ENCODE data around the gene SPEF1.
A peak's percentile ranks its signal among the peaks of the same experiment; 100 is the strongest.

Gene SPEF1

GRCh38 chr20:3749087-3749688 lies 32.1 kb downstream of the SPEF1 start:
- Histone ChIP-seq H3K79me1 (ENCODE audit: low read depth, low read length) (no peaks in the 10 kb centered on the region), H2BK120ac (ENCODE audit: low read depth, low read length) (no peak overlapping the region), H3K4me2 (ENCODE audit: insufficient read depth, low read length, poor library complexity, severe bottlenecking) (peak overlapping the region; percentile 37), H3K23ac (ENCODE audit: low read depth, low read length, poor library complexity) (peak overlapping the region; percentile 52), H3K36me3 (replicated peaks in 1 of 2; ENCODE audit: control insufficient read depth in 2 of 2, insufficient read depth in 2 of 2, low read length in 2 of 2) (peaks cover 0 to 10% of the 10 kb centered on the region in 2 donors), H3K9me3 (replicated peaks in 1 of 2; ENCODE audit: control insufficient read depth in 2 of 2, insufficient read depth in 1 of 2, low read depth in 1 of 2, low read length in 2 of 2) (peaks cover 0 to 2% of the 10 kb centered on the region in 2 donors), H3K4me1 (ENCODE audit: control insufficient read depth in 2 of 2, insufficient read depth in 1 of 2, low read depth in 1 of 2, low read length in 2 of 2) (peaks cover 0 to 10% of the 10 kb centered on the region in 2 donors), H2BK15ac (ENCODE audit: low read length) (peak overlapping the region; percentile 77), H3K18ac (ENCODE audit: low read length) (peak overlapping the region; percentile 94), H3K4me3 (ENCODE audit: low read length in 2 of 2) (no peak overlapping the region), H3K27me3 (ENCODE audit: control insufficient read depth in 3 of 3, insufficient read depth in 3 of 3, low read depth in 1 of 3, low read length in 3 of 3) (peaks cover 12 to 73% (median 19%) of the 10 kb centered on the region in 3 experiments), H3K4ac (ENCODE audit: low read length) (peak overlapping the region; percentile 30), H2AFZ (ENCODE audit: low read length) (no peak overlapping the region), H3K14ac (ENCODE audit: low read length) (peak overlapping the region; percentile 9), H2BK12ac (ENCODE audit: low read length) (peak overlapping the region; percentile 30), H2AK5ac (ENCODE audit: low read depth, low read length) (peak overlapping the region; percentile 66), H3K27ac (replicated peaks; ENCODE audit: low read length) (no peak overlapping the region), H3K9ac (ENCODE audit: low read depth, low read length, poor library complexity) (peak overlapping the region; percentile 89), H2BK5ac (ENCODE audit: low read length) (no peak overlapping the region), H4K8ac (ENCODE audit: low read depth, low read length) (peak overlapping the region; percentile 93), H4K91ac (ENCODE audit: low read depth, low read length, poor library complexity) (no peak overlapping the region)
- DNase-seq (ENCODE audit: low spot score): no peak
- no CpG with 5 or more reads among the region's 24 CpGs for WGBS, 2 donors (ENCODE audit: extremely low coverage in 2 of 2, insufficient read length in 2 of 2, insufficient replicate concordance in 1 of 2)

GRCh38 chr20:3748073-3748472 lies 33.2 kb downstream of the SPEF1 start:
- Histone ChIP-seq H3K23ac (ENCODE audit: low read depth, low read length, poor library complexity) (no peak overlapping the region), H3K4me1 (ENCODE audit: control insufficient read depth in 2 of 2, insufficient read depth in 1 of 2, low read depth in 1 of 2, low read length in 2 of 2) (peaks cover 0 to 10% of the 10 kb centered on the region in 2 donors), H3K18ac (ENCODE audit: low read length) (no peak overlapping the region), H3K79me1 (ENCODE audit: low read depth, low read length) (no peaks in the 10 kb centered on the region), H2BK120ac (ENCODE audit: low read depth, low read length) (no peak overlapping the region), H2BK5ac (ENCODE audit: low read length) (no peak overlapping the region), H3K27ac (replicated peaks; ENCODE audit: low read length) (no peak overlapping the region), H4K91ac (ENCODE audit: low read depth, low read length, poor library complexity) (no peak overlapping the region), H3K4me3 (ENCODE audit: low read length in 2 of 2) (no peak overlapping the region), H3K27me3 (ENCODE audit: control insufficient read depth in 3 of 3, insufficient read depth in 3 of 3, low read depth in 1 of 3, low read length in 3 of 3) (peaks cover 12 to 76% (median 27%) of the 10 kb centered on the region in 3 experiments), H3K9me3 (replicated peaks in 1 of 2; ENCODE audit: control insufficient read depth in 2 of 2, insufficient read depth in 1 of 2, low read depth in 1 of 2, low read length in 2 of 2) (peaks cover 0 to 2% of the 10 kb centered on the region in 2 donors), H2AK5ac (ENCODE audit: low read depth, low read length) (peak overlapping the region; percentile 38), H2BK12ac (ENCODE audit: low read length) (no peak overlapping the region), H3K14ac (ENCODE audit: low read length) (peak overlapping the region; percentile 91), H3K4me2 (ENCODE audit: insufficient read depth, low read length, poor library complexity, severe bottlenecking) (no peak overlapping the region), H3K4ac (ENCODE audit: low read length) (no peak overlapping the region), H3K36me3 (replicated peaks in 1 of 2; ENCODE audit: control insufficient read depth in 2 of 2, insufficient read depth in 2 of 2, low read length in 2 of 2) (peaks cover 0 to 10% of the 10 kb centered on the region in 2 donors), H2BK15ac (ENCODE audit: low read length) (no peak overlapping the region), H4K8ac (ENCODE audit: low read depth, low read length) (peak overlapping the region; percentile 17), H3K9ac (ENCODE audit: low read depth, low read length, poor library complexity) (no peak overlapping the region), H2AFZ (ENCODE audit: low read length) (no peak overlapping the region)
- no peak for DNase-seq (ENCODE audit: low spot score)
- WGBS, 2 donors (ENCODE audit: extremely low coverage in 2 of 2, insufficient read length in 2 of 2, insufficient replicate concordance in 1 of 2): no CpG with 5 or more reads among the region's 16 CpGs

GRCh38 chr20:3747471-3747870 lies 33.8 kb downstream of the SPEF1 start:
- no peak overlapping the region for H2BK15ac ChIP-seq (ENCODE audit: low read length)
- H3K9ac ChIP-seq (ENCODE audit: low read depth, low read length, poor library complexity): no peak overlapping the region
- no peak overlapping the region for H3K4me3 ChIP-seq (ENCODE audit: low read length in 2 of 2)
- H2BK12ac ChIP-seq (ENCODE audit: low read length): no peak overlapping the region
- WGBS, 2 donors (ENCODE audit: extremely low coverage in 2 of 2, insufficient read length in 2 of 2, insufficient replicate concordance in 1 of 2): no CpG with 5 or more reads among the region's 2 CpGs
- no peak overlapping the region for H2AFZ ChIP-seq (ENCODE audit: low read length)
- H3K27ac ChIP-seq (replicated peaks; ENCODE audit: low read length): no peak overlapping the region
- H2BK5ac ChIP-seq (ENCODE audit: low read length): no peak overlapping the region
- no peak overlapping the region for H3K4ac ChIP-seq (ENCODE audit: low read length)
- H2AK5ac ChIP-seq (ENCODE audit: low read depth, low read length): no peak overlapping the region
- H3K9me3 ChIP-seq (replicated peaks in 1 of 2; ENCODE audit: control insufficient read depth in 2 of 2, insufficient read depth in 1 of 2, low read depth in 1 of 2, low read length in 2 of 2): peaks cover 0 to 2% of the 10 kb centered on the region in 2 donors
- H3K4me1 ChIP-seq (ENCODE audit: control insufficient read depth in 2 of 2, insufficient read depth in 1 of 2, low read depth in 1 of 2, low read length in 2 of 2): peaks cover 0 to 10% of the 10 kb centered on the region in 2 donors
- peaks cover 0 to 10% of the 10 kb centered on the region in 2 donors for H3K36me3 ChIP-seq (replicated peaks in 1 of 2; ENCODE audit: control insufficient read depth in 2 of 2, insufficient read depth in 2 of 2, low read length in 2 of 2)
- peaks cover 12 to 71% (median 27%) of the 10 kb centered on the region in 3 experiments for H3K27me3 ChIP-seq (ENCODE audit: control insufficient read depth in 3 of 3, insufficient read depth in 3 of 3, low read depth in 1 of 3, low read length in 3 of 3)
- H3K4me2 ChIP-seq (ENCODE audit: insufficient read depth, low read length, poor library complexity, severe bottlenecking): no peak overlapping the region
- H4K8ac ChIP-seq (ENCODE audit: low read depth, low read length): no peak overlapping the region
- H3K18ac ChIP-seq (ENCODE audit: low read length): no peak overlapping the region
- H3K79me1 ChIP-seq (ENCODE audit: low read depth, low read length): no peaks in the 10 kb centered on the region
- H2BK120ac ChIP-seq (ENCODE audit: low read depth, low read length): no peak overlapping the region
- no peak overlapping the region for H3K14ac ChIP-seq (ENCODE audit: low read length)
- no peak overlapping the region for H4K91ac ChIP-seq (ENCODE audit: low read depth, low read length, poor library complexity)
- no peak for DNase-seq (ENCODE audit: low spot score)
- peak overlapping the region; percentile 47 for H3K23ac ChIP-seq (ENCODE audit: low read depth, low read length, poor library complexity)

- no peak overlapping the region for H2BK5ac ChIP-seq (ENCODE audit: low read length)
- H3K9ac ChIP-seq (ENCODE audit: low read depth, low read length, poor library complexity): peak overlapping the region; percentile 30
- no peak overlapping the region for H2BK120ac ChIP-seq (ENCODE audit: low read depth, low read length)
- H2BK12ac ChIP-seq (ENCODE audit: low read length): peak overlapping the region; percentile 75
- peaks cover 7 to 53% (median 27%) of the 10 kb centered on the region in 3 experiments for H3K27me3 ChIP-seq (ENCODE audit: control insufficient read depth in 3 of 3, insufficient read depth in 3 of 3, low read depth in 1 of 3, low read length in 3 of 3)
- peak overlapping the region; percentile 85 for H3K18ac ChIP-seq (ENCODE audit: low read length)
- no peak overlapping the region for H3K27ac ChIP-seq (replicated peaks; ENCODE audit: low read length)
- H3K4ac ChIP-seq (ENCODE audit: low read length): peak overlapping the region; percentile 57
- peak overlapping the region; percentile 60 for H3K4me2 ChIP-seq (ENCODE audit: insufficient read depth, low read length, poor library complexity, severe bottlenecking)
- DNase-seq (ENCODE audit: low spot score): no peak
- no peak overlapping the region for H2AFZ ChIP-seq (ENCODE audit: low read length)
- H3K23ac ChIP-seq (ENCODE audit: low read depth, low read length, poor library complexity): peak overlapping the region; percentile 94
- H2AK5ac ChIP-seq (ENCODE audit: low read depth, low read length): peak overlapping the region; percentile 67
- H3K14ac ChIP-seq (ENCODE audit: low read length): peak overlapping the region; percentile 41
- peaks cover 0 to 2% of the 10 kb centered on the region in 2 donors for H3K9me3 ChIP-seq (replicated peaks in 1 of 2; ENCODE audit: control insufficient read depth in 2 of 2, insufficient read depth in 1 of 2, low read depth in 1 of 2, low read length in 2 of 2)
- H2BK15ac ChIP-seq (ENCODE audit: low read length): no peak overlapping the region
- no peak overlapping the region for H3K4me3 ChIP-seq (ENCODE audit: low read length in 2 of 2)
- no peak overlapping the region for H4K8ac ChIP-seq (ENCODE audit: low read depth, low read length)
- peaks cover 0 to 10% of the 10 kb centered on the region in 2 donors for H3K4me1 ChIP-seq (ENCODE audit: control insufficient read depth in 2 of 2, insufficient read depth in 1 of 2, low read depth in 1 of 2, low read length in 2 of 2)
- no CpG with 5 or more reads among the region's 11 CpGs for WGBS, 2 donors (ENCODE audit: extremely low coverage in 2 of 2, insufficient read length in 2 of 2, insufficient replicate concordance in 1 of 2)
- no peaks in the 10 kb centered on the region for H3K79me1 ChIP-seq (ENCODE audit: low read depth, low read length)
- H3K36me3 ChIP-seq (replicated peaks in 1 of 2; ENCODE audit: control insufficient read depth in 2 of 2, insufficient read depth in 2 of 2, low read length in 2 of 2): peaks cover 0 to 3% of the 10 kb centered on the region in 2 donors
- no peak overlapping the region for H4K91ac ChIP-seq (ENCODE audit: low read depth, low read length, poor library complexity)
These were observed 35.5 kb downstream of the SPEF1 start for GRCh38 chr20:3745686-3746173.
